Fibroblast of skin of right biceps (primary cell): Measurements from ENCODE around the gene NEDD8.
A peak's percentile ranks its signal among the peaks of the same experiment; 100 is the strongest.

Experiments used
- DNase-seq: peaks from one replicate; pipeline ENCODE4 v3.0.0-alpha.2; 2013

NEDD8 gene

GRCh38 chr14:24194186-24194872 is 37.8 kb downstream of the NEDD8 start:
- no peak for DNase-seq

DNA sequence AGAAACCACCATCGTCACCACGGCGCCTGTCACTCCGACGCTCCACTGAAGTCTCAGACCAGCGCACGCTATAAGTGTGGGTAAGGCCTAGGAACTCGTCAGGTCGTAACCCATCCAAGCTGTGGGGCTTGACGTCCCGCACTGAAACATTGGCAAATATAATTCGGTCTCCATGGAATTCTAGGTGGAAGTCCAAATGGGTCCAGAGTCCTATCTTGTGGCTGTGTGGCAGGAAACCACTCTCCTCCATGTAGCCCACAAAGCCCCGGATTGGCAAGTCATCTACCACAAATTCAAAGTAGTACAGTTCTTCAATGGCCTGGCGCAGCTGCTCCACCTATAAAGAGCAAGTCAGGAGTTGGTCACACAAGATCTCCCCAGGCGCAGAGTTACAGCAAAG is 39.2 kb downstream of the NEDD8 start:
- DNase-seq, result no peak

DNA sequence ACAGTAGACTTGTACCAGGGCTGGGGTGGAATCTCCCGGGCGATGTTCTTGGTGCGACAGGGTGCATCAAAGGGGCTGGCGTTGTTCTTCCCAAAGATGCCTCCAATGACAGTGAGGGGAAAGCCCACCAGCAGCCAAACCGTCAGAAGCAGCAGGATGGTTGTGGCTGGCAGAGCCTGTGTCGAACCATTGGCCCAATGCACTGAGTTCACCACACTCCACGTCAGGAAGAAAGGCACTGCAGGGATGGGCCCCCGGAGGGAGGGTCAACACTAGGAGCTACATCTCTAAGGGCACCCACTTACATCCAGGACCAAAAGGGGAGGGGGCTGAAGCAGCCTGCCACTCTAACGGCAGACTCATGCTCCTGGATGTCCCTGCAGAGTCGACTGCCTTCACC is 41.8 kb downstream of the NEDD8 start:
- DNase-seq, result no peak

- no peak for DNase-seq
These were observed 42.7 kb downstream of the NEDD8 start for GRCh38 chr14:24189460-24189859.

GRCh38 chr14:24189059-24189375 is 43.1 kb downstream of the NEDD8 start:
- no peak for DNase-seq

DNA sequence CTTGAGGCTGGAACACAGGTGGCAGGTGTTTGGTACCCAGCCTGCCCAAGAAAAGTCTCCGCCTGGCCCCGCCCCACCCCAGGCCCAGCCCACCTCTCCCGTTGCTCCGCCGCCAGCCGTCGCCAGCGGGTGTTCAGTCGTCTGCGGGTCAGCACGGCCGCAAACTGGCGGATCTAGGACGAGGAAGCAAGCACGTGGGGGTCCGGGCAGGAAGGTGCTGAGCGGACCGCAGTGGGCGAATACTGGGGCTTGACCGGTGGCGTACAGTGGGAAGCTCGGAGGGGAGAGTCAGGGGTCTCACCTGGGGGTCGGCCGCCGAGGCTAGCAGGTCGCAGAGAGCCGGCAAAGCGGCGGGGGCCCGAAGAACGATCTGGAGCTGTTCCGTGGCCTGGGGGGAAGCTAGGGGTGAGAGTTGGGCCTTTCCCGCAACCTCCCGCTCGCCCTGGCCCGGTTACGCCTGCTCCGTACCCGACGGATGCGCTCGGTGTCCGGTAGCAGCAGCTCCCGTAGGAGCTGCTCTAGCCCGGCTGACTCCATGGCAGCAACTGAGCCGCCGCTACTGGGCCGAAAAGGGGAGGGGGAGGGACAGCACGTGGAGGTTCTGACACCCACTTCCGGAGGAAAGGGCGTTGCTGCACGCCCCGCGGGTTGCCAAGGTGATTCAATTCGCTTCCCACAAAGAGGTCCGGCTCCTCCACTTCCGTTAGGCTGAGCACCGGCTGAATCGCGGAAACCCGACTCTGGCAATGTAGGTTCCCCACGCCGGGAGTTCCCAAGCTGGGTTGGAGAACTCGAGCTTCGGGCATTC is 43.7 kb downstream of the NEDD8 start, which contains the start of gene IPO4:
IPO4 (minus strand) TSS at position 566 of the 808 bp plus-strand sequence; CDS start at position 537, 29 bp downstream.
- DNase-seq, result peak; percentile 98

- no peak for DNase-seq
These were observed 44.6 kb downstream of the NEDD8 start for GRCh38 chr14:24187539-24187915.

DNA sequence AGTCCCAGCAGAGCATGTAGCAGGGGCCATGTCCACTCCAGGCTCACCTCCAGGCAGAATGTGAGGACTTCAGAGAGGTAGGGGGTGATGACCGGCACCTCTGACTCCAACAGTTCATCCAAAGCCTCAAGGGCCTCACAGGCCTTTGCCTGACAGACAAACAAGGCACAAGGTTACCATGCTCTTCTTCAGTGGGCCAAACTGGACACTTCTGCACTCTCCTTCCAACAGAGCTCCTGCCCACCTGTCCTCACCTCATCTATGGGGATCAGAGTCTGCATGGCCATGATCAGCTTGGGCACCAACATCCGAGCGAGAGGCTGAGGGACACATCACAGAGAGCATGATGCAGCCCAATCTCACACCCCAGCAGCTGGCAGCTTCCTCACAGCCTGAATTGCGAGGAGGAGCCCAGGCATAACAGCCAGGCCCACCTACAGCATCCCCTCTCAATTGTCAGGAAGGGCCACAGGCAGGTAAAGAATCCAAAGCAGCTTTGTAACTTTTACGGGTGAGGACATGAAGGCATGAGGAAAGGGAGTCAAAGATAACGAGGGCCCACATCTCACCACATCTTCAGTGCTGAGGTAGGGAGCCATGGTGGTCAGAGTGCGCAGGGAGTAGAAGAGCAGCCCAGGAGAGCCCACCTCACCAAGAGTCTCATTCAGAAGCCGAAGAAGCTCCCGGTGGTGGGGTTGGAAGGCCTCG is 45.2 kb downstream of the NEDD8 start:
- no peak for DNase-seq

DNA sequence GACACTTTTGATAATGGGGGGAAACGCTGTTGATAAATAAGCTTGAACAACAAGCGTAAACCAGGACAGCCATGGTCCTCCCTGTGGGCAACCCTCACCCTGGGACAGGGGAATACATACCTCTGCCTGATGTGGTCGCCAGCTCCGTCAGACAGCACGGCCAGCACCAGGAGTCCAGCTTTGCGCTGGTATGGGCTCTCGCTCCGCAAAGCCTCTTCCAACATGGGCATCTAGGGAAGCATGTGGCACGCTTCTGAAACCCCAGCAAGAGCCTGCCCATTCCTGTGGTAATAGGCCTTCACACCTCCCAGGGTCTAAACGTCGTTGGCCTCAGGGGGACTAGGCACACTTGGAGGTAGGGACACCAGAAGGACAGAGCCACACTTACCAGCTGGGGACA is 46.4 kb downstream of the NEDD8 start:
- DNase-seq, result no peak

DNA sequence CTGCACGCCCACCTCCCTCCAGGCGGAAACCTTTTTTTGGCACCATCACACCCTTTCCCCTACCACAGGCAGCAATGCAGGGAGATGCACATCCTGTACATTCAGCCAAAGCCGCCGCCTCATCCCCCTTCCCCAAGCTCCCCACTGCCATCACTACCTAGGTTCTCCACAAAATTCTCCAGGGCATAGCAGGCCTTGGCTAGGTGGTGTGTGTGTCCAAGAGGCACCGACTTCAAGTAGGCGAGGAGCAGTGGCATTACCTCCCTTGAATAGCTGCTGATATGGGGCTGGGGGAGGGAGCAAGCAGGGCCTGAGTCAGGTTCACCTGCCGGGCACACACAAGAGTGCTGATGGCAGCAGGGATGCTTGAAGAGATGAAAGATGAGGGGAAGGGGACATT is 47.1 kb downstream of the NEDD8 start:
- no peak for DNase-seq

GRCh38 chr14:24184104-24184970 is 47.8 kb downstream of the NEDD8 start:
- DNase-seq, result no peak

DNA sequence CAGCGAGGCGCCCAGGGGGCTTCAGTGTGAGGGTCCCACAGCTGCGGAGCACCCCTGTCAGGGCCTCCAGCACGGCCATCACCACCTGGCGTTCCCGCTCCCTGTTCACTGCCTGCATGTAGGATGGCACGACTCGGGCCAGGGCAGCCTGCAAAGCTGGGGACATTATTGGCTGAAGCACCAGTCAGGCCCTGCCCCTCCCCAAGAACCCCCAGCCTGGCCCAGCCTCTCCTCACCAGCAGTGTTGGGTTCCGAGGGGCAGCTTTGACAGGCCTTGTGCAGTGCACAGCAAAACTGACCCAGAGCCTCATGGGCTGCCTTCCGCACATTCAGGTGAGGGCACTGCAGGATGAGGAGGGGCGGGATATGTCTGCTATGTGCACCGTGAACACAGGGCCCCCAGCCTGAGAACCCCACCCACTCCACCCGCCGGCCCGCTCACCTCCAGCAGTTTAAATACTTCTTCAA is 49.1 kb downstream of the NEDD8 start:
- no peak for DNase-seq

DNA sequence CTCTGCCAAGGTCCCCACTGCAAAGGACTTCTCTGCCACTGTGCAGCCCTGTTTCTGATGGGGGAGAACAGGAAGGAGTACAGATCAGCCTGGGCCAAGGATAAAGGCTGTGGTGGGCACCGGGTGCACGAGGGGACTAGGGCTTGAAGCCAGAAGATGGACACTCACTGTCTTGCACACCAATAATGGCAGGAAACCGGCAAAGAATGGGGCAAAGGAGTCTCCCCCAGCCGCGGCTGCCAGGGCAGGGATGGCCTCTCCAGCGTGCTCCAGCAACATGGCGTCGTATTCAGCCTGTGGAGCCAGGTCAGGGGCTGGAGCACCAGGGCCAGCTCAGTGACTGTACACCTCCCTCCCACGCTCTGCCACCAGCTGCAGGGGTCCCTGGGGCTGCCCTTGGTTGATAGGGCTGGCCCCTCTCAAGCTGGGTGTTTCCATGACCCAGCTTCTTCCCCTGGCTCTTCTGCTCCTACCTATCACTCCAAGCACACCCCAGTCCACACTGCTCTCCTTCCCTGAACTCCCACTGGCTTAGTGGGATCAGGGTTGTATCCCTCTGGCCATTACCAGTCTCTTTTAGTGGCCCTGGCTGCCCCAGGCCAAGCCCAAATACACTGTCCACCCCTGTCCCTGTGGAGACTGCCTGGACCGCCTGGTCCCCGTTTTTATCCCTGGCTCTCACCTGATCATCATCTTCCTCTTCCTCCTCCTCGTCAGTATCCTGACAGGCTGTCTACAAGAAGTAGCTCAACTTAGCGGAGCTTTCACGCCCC is 49.9 kb downstream of the NEDD8 start:
- no peak for DNase-seq

DNA sequence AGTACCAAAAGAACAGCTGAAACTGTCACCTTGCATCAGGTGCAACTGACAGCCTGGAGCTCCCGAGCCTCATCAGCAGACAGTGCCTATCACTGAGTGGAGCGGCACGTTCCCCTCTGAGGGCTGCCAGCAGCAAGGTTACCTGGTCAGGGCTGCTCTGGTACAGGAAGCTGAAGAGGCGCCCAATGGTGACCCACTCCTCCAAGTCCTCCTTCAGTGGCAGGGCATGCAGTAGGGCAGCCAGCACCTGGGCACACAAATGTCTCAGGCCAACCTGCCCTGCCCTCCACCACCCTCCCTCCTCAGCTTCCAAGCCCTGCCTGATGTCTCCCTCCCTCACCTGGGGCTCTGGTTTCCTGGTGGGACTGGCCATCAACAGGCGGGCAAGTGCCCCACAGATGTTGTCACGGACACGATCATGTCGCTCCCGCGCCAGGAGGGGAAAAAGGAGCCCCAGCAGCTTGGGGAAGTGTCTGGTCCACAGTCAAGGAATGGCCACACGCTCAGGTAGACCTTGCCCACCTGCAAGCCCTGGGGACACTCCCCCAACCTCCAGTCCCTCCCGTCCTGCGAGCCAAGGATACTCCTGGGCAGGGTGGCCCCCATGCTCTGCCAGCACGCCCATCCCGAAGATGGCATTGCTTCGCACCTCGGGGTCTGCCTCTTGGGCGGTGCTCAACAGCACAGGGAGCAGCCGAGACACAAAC is 50.6 kb downstream of the NEDD8 start:
- no peak for DNase-seq

GRCh38 chr14:24179961-24180796 is 52.0 kb downstream of the NEDD8 start:
- DNase-seq, result peak; percentile 53

GRCh38 chr14:24179294-24179960 is 52.7 kb downstream of the NEDD8 start:
- no peak for DNase-seq

DNA sequence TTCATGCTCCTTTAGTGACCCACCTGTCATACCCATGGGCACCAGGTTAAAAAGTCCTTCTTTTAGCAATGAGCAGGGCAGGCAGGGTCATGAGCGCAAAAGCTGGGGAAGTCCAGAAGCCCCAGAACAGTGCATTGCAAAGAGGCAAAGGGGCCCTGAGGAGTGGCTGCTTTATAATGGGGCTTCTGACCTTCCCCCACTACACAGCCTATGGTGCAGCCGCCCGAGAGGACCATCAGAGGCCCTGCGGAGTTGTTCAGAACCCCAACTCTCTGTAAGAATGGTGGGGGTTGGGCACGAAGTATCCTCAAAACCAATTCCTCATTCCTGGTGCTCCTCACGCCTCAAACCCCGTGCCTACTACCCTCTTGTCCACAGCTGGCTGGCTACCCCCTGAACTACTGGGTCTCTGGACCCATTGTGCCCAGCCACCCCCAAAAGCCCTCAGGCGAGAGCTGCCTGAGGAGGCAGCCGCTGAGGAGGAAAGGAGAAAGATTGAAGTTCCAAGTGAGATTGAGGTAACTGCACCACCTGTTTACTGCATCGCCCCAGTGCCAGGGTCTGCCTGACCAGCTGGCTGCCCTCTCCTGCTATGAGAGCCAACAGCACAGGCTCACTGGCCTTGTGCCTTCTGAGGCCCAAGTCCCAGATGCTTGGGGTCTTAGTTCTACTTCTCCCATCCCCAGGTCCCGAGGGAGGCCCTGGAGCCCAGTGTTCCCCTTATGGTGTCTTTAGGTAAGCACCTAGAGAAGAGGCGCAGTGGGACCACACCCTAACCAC is 53.6 kb downstream of the NEDD8 start:
- DNase-seq, result no peak

GRCh38 chr14:24177891-24178290 is 54.3 kb downstream of the NEDD8 start:
- no peak for DNase-seq
